OCI-LY1 (cell line): ENCODE data around the gene LDLRAD4.

ENCODE experiments used
- H2AFZ ChIP-seq: fragments of 200-600 bp; sonication (generic), shearing (Covaris generic); 2 replicates; pipeline ENCODE4 v1.6.0; 2014; ENCODE audit warnings: antibody characterized with exemption, mild to moderate bottlenecking, low read length
- H3F3A ChIP-seq: fragments of 200-600 bp; sonication (generic), shearing (Covaris generic); 2 replicates; pipeline ENCODE4 v1.6.0; 2014; ENCODE audit warnings: mild to moderate bottlenecking, antibody characterized with exemption, low read length, moderate library complexity; ENCODE audit not compliant: insufficient read depth
- H3K27ac ChIP-seq: fragments of 200-600 bp; sonication (generic); 2 replicates; pipeline ENCODE4 v1.5.1; 2014; ENCODE audit warnings: low read length, mixed run types, mild to moderate bottlenecking, low read depth; ENCODE audit not compliant: poor library complexity, severe bottlenecking
- H3K27me3 ChIP-seq: fragments of 200-600 bp; sonication (generic); 2 replicates; pipeline ENCODE4 v1.6.0; 2014; ENCODE audit warnings: antibody characterized with exemption, mild to moderate bottlenecking, low read length, moderate library complexity; ENCODE audit not compliant: insufficient read depth
- H3K36me3 ChIP-seq: fragments of 200-600 bp; sonication (generic); 2 replicates; pipeline ENCODE4 v1.6.1; 2014; ENCODE audit warnings: mild to moderate bottlenecking, antibody characterized with exemption, low read length, moderate library complexity, mixed read lengths; ENCODE audit not compliant: insufficient read depth
- H3K4me1 ChIP-seq: fragments of 200-600 bp; sonication (generic); 2 replicates; pipeline ENCODE4 v1.5.1; 2014; ENCODE audit warnings: mild to moderate bottlenecking, low read length, moderate library complexity; ENCODE audit not compliant: insufficient read depth, severe bottlenecking
- H3K4me2 ChIP-seq: fragments of 200-600 bp; sonication (generic), shearing (Covaris generic); 2 replicates; pipeline ENCODE4 v1.6.1; 2014; ENCODE audit warnings: low read length
- H3K4me3 ChIP-seq: fragments of 200-600 bp; sonication (generic); 2 replicates; pipeline ENCODE4 v1.5.1; 2014; ENCODE audit warnings: low read length, low read depth, mild to moderate bottlenecking, mixed read lengths; ENCODE audit not compliant: poor library complexity, severe bottlenecking
- H3K79me2 ChIP-seq: fragments of 200-600 bp; shearing (Covaris generic); 2 replicates; pipeline ENCODE4 v1.6.1; 2016; ENCODE audit warnings: mixed run types, low read length, mixed read lengths; ENCODE audit not compliant: insufficient read depth
- H3K9ac ChIP-seq: fragments of 200-600 bp; sonication (generic), shearing (Covaris generic); 2 replicates; pipeline ENCODE4 v1.6.1; 2014; ENCODE audit warnings: mild to moderate bottlenecking, low read length, mixed read lengths
- H3K9me2 ChIP-seq: fragments of 200-600 bp; sonication (generic), shearing (Covaris generic); 2 replicates; pipeline ENCODE4 v1.6.1; 2014; ENCODE audit warnings: low read depth, mild to moderate bottlenecking, low read length, mixed read lengths
- H3K9me3 ChIP-seq: fragments of 200-600 bp; shearing (Covaris generic); 2 replicates; pipeline ENCODE4 v1.6.1; 2014; ENCODE audit warnings: low read length, mixed read lengths
- H4K20me1 ChIP-seq: fragments of 200-600 bp; sonication (generic), shearing (Covaris generic); 2 replicates; pipeline ENCODE4 v1.6.0; 2016; ENCODE audit warnings: mild to moderate bottlenecking, low read length; ENCODE audit not compliant: insufficient read depth
- EZH2 ChIP-seq: fragments of 200-600 bp; sonication (generic), shearing (Covaris generic); IDR thresholded peaks from 2 replicates; pipeline ENCODE4 v1.8.0; 2017; ENCODE audit warnings: borderline replicate concordance, mixed run types, mild to moderate bottlenecking, antibody characterized with exemption, low read length, moderate library complexity, mixed read lengths
- TF ChIP-seq, protein P1 (sequence below): fragments of 200-600 bp; sonication (generic), shearing (Covaris generic); IDR thresholded peaks from 2 replicates; pipeline ENCODE4 v1.5.1; 2017; ENCODE audit warnings: mild to moderate bottlenecking, antibody characterized with exemption, low read length, moderate library complexity, mixed read lengths

Gene LDLRAD4

DNA sequence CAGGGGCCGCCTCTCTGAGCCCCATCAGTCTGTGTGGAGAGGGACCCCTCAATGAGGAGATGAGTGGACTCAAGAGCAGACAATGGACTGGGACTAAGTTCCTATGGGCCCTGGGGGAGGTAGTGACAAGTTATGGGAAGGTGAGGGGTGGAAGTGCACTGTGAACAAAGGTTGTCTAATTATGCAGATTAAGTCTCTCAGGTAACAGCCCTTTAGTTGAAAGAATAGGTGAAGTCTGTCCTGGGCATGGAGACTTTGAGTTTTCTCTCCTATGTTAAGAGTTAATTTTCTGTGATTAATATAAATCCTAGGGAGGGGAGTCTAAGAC is 264.0 kb downstream of the LDLRAD4 start:
- no peaks in the 10 kb centered on the region for H3K9me2 ChIP-seq
- no peak overlapping the region for H3K4me3 ChIP-seq
- H3K79me2 ChIP-seq: no peaks in the 10 kb centered on the region
- no peak overlapping the region for H3K4me2 ChIP-seq
- no peak overlapping the region for H3K27ac ChIP-seq
- no peaks in the 10 kb centered on the region for H3F3A ChIP-seq
- 0 out of 2 replicates have a peak, but pooled peaks cover 10% of the 10 kb centered on the region for H3K9me3 ChIP-seq
- H3K36me3 ChIP-seq: peaks cover 13% of the 10 kb centered on the region; the same call in 1 of the 2 replicates
- TF ChIP-seq, protein P1, sequence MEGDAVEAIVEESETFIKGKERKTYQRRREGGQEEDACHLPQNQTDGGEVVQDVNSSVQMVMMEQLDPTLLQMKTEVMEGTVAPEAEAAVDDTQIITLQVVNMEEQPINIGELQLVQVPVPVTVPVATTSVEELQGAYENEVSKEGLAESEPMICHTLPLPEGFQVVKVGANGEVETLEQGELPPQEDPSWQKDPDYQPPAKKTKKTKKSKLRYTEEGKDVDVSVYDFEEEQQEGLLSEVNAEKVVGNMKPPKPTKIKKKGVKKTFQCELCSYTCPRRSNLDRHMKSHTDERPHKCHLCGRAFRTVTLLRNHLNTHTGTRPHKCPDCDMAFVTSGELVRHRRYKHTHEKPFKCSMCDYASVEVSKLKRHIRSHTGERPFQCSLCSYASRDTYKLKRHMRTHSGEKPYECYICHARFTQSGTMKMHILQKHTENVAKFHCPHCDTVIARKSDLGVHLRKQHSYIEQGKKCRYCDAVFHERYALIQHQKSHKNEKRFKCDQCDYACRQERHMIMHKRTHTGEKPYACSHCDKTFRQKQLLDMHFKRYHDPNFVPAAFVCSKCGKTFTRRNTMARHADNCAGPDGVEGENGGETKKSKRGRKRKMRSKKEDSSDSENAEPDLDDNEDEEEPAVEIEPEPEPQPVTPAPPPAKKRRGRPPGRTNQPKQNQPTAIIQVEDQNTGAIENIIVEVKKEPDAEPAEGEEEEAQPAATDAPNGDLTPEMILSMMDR: no peak
- TF ChIP-seq EZH2: no peak
- H3K9ac ChIP-seq: no peak overlapping the region
- no peak overlapping the region for H2AFZ ChIP-seq
- no peaks in the 10 kb centered on the region for H3K4me1 ChIP-seq
- no peaks in the 10 kb centered on the region for H4K20me1 ChIP-seq
- no peaks in the 10 kb centered on the region for H3K27me3 ChIP-seq

DNA sequence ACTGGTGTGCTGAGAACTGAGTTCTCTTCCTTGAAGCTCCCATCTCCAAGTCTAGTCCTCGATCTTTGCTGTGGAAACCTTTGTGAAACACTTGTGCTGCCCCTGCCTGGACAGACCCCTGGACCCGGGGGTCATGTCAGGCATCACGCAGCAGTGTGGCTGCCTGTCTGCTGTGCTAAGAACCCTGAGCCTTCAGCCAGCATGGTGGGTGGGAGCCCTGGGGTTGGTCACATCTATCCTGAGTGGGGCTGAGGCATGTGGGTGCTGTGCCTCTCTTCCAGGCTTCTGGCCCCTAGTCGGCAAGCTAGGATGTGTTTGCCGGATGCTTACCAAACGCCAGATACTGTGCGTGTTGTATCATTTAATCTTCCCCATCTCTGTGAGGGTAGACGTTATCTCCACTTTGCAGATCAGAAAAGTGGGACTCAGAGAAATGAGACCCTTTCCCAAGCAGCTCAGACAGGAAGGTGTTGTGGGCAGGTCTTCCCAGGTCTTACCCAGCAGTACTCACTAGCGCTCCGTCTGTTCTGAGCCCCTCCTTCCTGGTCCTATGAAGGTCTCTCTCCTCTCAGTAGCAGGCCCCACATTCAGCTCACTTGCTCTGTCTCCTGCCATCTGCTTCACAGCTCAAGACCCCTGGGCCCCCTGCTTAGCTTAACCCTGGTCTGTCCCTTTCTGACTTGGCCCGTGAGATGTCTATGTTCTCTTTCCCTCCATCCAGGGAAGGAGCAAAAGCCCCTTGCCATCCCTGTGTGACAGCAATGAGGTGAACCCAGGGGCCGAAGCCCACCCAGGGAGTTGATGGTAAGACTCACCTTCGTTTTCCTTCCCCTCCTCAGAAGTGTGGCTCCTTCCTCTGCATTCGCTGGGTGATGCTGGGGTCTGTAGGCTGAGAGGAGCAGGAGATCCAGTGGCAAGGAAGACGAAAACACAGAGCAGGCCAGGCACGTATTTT is 265.0 kb downstream of the LDLRAD4 start:
- no peaks in the 10 kb centered on the region for H4K20me1 ChIP-seq
- H2AFZ ChIP-seq: no peak overlapping the region
- no peaks in the 10 kb centered on the region for H3K27me3 ChIP-seq
- H3K36me3 ChIP-seq: peaks cover 5% of the 10 kb centered on the region; the same call in 1 of the 2 replicates
- H3K79me2 ChIP-seq: no peaks in the 10 kb centered on the region
- H3K9me3 ChIP-seq: 0 out of 2 replicates have a peak, but pooled peaks cover 4% of the 10 kb centered on the region
- no peaks in the 10 kb centered on the region for H3K4me1 ChIP-seq
- H3K4me3 ChIP-seq: no peak overlapping the region
- no peak overlapping the region for H3K9ac ChIP-seq
- H3F3A ChIP-seq: no peaks in the 10 kb centered on the region
- TF ChIP-seq EZH2: no peak
- TF ChIP-seq, protein P1: no peak
- H3K27ac ChIP-seq: no peak overlapping the region
- H3K9me2 ChIP-seq: no peaks in the 10 kb centered on the region
- no peak overlapping the region for H3K4me2 ChIP-seq

DNA sequence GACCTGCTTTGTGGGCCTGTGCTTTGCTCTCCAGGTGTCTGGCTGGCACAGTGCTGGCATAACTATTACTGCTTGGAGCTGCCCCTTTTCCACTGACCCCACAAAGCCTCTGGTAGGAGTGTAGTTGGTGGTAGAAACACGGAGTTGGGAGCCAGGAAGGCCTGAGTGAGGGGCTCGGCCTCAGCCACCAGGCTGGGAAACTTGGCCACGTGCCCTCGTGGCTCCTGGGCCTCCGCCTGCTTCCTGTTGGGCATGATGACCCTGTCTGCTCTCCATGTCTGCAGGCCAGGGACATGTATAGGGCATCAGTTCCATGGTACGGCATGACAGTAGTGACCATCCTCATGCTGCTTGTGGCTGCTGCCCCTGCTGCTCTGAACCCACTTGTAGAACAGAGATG is 266.6 kb downstream of the LDLRAD4 start:
- no peaks in the 10 kb centered on the region for H3K9me3 ChIP-seq
- H3K4me1 ChIP-seq: no peaks in the 10 kb centered on the region
- H3K36me3 ChIP-seq: peaks cover 2% of the 10 kb centered on the region; the same call in 1 of the 2 replicates
- no peaks in the 10 kb centered on the region for H3K9me2 ChIP-seq
- no peak for TF ChIP-seq EZH2
- TF ChIP-seq, protein P1: no peak
- H3K27me3 ChIP-seq: no peaks in the 10 kb centered on the region
- no peak overlapping the region for H3K4me2 ChIP-seq
- H3K4me3 ChIP-seq: no peak overlapping the region
- no peaks in the 10 kb centered on the region for H3K79me2 ChIP-seq
- no peaks in the 10 kb centered on the region for H3F3A ChIP-seq
- H2AFZ ChIP-seq: no peak overlapping the region
- no peaks in the 10 kb centered on the region for H4K20me1 ChIP-seq
- H3K9ac ChIP-seq: no peak overlapping the region
- H3K27ac ChIP-seq: no peak overlapping the region
